NCI-H1694 (cell line): ENCODE results near the gene PLA2G4B.

Source experiments
- DNase-seq: peaks from one replicate; lab custom pipeline; 2025; lab: John Stamatoyannopoulos, UW

PLA2G4B gene

GRCh38 chr15:41809526-41810220, 29.0 kb upstream of the PLA2G4B start:
- no peak for DNase-seq

- DNase-seq: no peak
Measured at GRCh38 chr15:41810651-41811431, 27.8 kb upstream of the PLA2G4B start.

GRCh38 chr15:41811432-41812195, 27.0 kb upstream of the PLA2G4B start:
- DNase-seq: peak; percentile 69

GRCh38 chr15:41812820-41813375, 25.7 kb upstream of the PLA2G4B start:
- no peak for DNase-seq

GRCh38 chr15:41813426-41813825, 25.2 kb upstream of the PLA2G4B start:
- DNase-seq: no peak

- no peak for DNase-seq
Measured at GRCh38 chr15:41814534-41814933, 24.1 kb upstream of the PLA2G4B start.

- DNase-seq: no peak
Measured at GRCh38 chr15:41816788-41817187, 21.9 kb upstream of the PLA2G4B start.

- DNase-seq: no peak
Measured at GRCh38 chr15:41817327-41817726, 21.3 kb upstream of the PLA2G4B start.

- no peak for DNase-seq
Measured at GRCh38 chr15:41817781-41818180, 20.9 kb upstream of the PLA2G4B start.

GRCh38 chr15:41819455-41820050, 19.1 kb upstream of the PLA2G4B start:
- no peak for DNase-seq

- no peak for DNase-seq
Measured at GRCh38 chr15:41820791-41821423, 17.7 kb upstream of the PLA2G4B start.

GRCh38 chr15:41821831-41822230, 16.8 kb upstream of the PLA2G4B start:
- peak; percentile 18 for DNase-seq

- no peak for DNase-seq
Measured at GRCh38 chr15:41822471-41822870, 16.2 kb upstream of the PLA2G4B start.

- DNase-seq: no peak
Measured at GRCh38 chr15:41822957-41823356, 15.7 kb upstream of the PLA2G4B start.

- DNase-seq: no peak
Measured at GRCh38 chr15:41823502-41823901, 15.1 kb upstream of the PLA2G4B start.

GRCh38 chr15:41824062-41824745, 14.4 kb upstream of the PLA2G4B start:
- DNase-seq: no peak

GRCh38 chr15:41825145-41825544, 13.5 kb upstream of the PLA2G4B start:
- no peak for DNase-seq

- no peak for DNase-seq
Measured at GRCh38 chr15:41825572-41826535, 12.8 kb upstream of the PLA2G4B start.

- DNase-seq: no peak
Measured at GRCh38 chr15:41827290-41827879, 11.3 kb upstream of the PLA2G4B start.
